ENCODE results near the gene IL1F10. TPM values are rescaled to one million over a fixed set of nuclear protein-coding genes. Genes with fewer than 3 reads are reported as not detected.

The IL1F10 gene
- total RNA-seq, 1 donor from 2014 or later = not detected

GRCh38 chr2:113036763-113037162 is 31.0 kb upstream of the IL1F10 start:
- no peak overlapping the region for H3K27ac Mint-ChIP-seq (ENCODE audit: unreplicated experiment)

GRCh38 chr2:113038291-113038690 is 29.5 kb upstream of the IL1F10 start:
- no peaks in the 10 kb centered on the region for H3K36me3 ChIP-seq (ENCODE audit: insufficient read depth, low read length)
- no peak overlapping the region for H2AFZ ChIP-seq (ENCODE audit: low read depth, low read length)
- H3K9me3 ChIP-seq (ENCODE audit: insufficient read depth, low read depth, low read length) = no peaks in the 10 kb centered on the region
- no peak for TF ChIP-seq CTCF (IDR thresholded peaks at IDR 0.05; ENCODE audit: insufficient read depth, low read depth, low read length)
- no peak for TF ChIP-seq EZH2 (IDR thresholded peaks at IDR 0.05; ENCODE audit: insufficient read depth, low read length)
- H3K4me1 ChIP-seq (ENCODE audit: insufficient read depth, low read length) = no peaks in the 10 kb centered on the region
- Mint-ChIP-seq H3K4me1 (ENCODE audit: low read depth, unreplicated experiment) (no peaks in the 10 kb centered on the region), H3K9me3 (ENCODE audit: unreplicated experiment) (peaks cover 2% of the 10 kb centered on the region), H3K4me3 (ENCODE audit: unreplicated experiment) (no peak overlapping the region), H3K36me3 (ENCODE audit: low read depth, unreplicated experiment) (no peaks in the 10 kb centered on the region), H3K27me3 (ENCODE audit: low read depth, unreplicated experiment) (peaks cover 17% of the 10 kb centered on the region), H3K27ac (ENCODE audit: unreplicated experiment) (no peak overlapping the region)
- no peak for FAIRE-seq
- H3K27me3 ChIP-seq (ENCODE audit: insufficient read depth, low read length) = peaks cover 20% of the 10 kb centered on the region
- H3K27ac ChIP-seq (ENCODE audit: low read depth, low read length) = no peak overlapping the region
- H3K9ac ChIP-seq (ENCODE audit: low read length) = no peak overlapping the region
- no peak for DNase-seq (ENCODE audit: low read depth)
- H3K79me2 ChIP-seq (ENCODE audit: insufficient read depth, low read length) = no peaks in the 10 kb centered on the region
- no peak overlapping the region for H3K4me2 ChIP-seq (ENCODE audit: low read length)
- H4K20me1 ChIP-seq (ENCODE audit: insufficient read depth, low read length) = no peaks in the 10 kb centered on the region
- no peak overlapping the region for H3K4me3 ChIP-seq (ENCODE audit: insufficient read depth, low read depth, low read length)

More at GRCh38 chr2:113036763-113037162, 31.0 kb upstream of the IL1F10 start:
- no peak overlapping the region for H3K27ac ChIP-seq (ENCODE audit: low read depth, low read length)
- no peaks in the 10 kb centered on the region for H4K20me1 ChIP-seq (ENCODE audit: insufficient read depth, low read length)
- no peak overlapping the region for H3K9ac ChIP-seq (ENCODE audit: low read length)
- peaks cover 28% of the 10 kb centered on the region for H3K27me3 ChIP-seq (ENCODE audit: insufficient read depth, low read length)
- H2AFZ ChIP-seq (ENCODE audit: low read depth, low read length) = no peak overlapping the region
- H3K4me2 ChIP-seq (ENCODE audit: low read length) = no peak overlapping the region
- no peaks in the 10 kb centered on the region for H3K9me3 ChIP-seq (ENCODE audit: insufficient read depth, low read depth, low read length)
- H3K4me1 Mint-ChIP-seq (ENCODE audit: low read depth, unreplicated experiment) = no peaks in the 10 kb centered on the region
- FAIRE-seq = no peak
- H3K4me3 ChIP-seq (ENCODE audit: insufficient read depth, low read depth, low read length) = no peak overlapping the region
- DNase-seq (ENCODE audit: low read depth) = no peak
- H3K27me3 Mint-ChIP-seq (ENCODE audit: low read depth, unreplicated experiment) = peaks cover 24% of the 10 kb centered on the region
- H3K4me3 Mint-ChIP-seq (ENCODE audit: unreplicated experiment) = no peak overlapping the region
- H3K9me3 Mint-ChIP-seq (ENCODE audit: unreplicated experiment) = peaks cover 2% of the 10 kb centered on the region
- no peaks in the 10 kb centered on the region for H3K36me3 ChIP-seq (ENCODE audit: insufficient read depth, low read length)
- TF ChIP-seq EZH2 (IDR thresholded peaks at IDR 0.05; ENCODE audit: insufficient read depth, low read length) (no peak), CTCF (IDR thresholded peaks at IDR 0.05; ENCODE audit: insufficient read depth, low read depth, low read length) (no peak)
- no peaks in the 10 kb centered on the region for H3K36me3 Mint-ChIP-seq (ENCODE audit: low read depth, unreplicated experiment)
- H3K4me1 ChIP-seq (ENCODE audit: insufficient read depth, low read length) = no peaks in the 10 kb centered on the region
- no peaks in the 10 kb centered on the region for H3K79me2 ChIP-seq (ENCODE audit: insufficient read depth, low read length)

- Histone ChIP-seq H3K4me1 (ENCODE audit: insufficient read depth, low read length) (no peaks in the 10 kb centered on the region), H3K9ac (ENCODE audit: low read length) (no peak overlapping the region), H2AFZ (ENCODE audit: low read depth, low read length) (no peak overlapping the region), H3K4me3 (ENCODE audit: insufficient read depth, low read depth, low read length) (no peak overlapping the region), H4K20me1 (ENCODE audit: insufficient read depth, low read length) (no peaks in the 10 kb centered on the region), H3K36me3 (ENCODE audit: insufficient read depth, low read length) (no peaks in the 10 kb centered on the region), H3K9me3 (ENCODE audit: insufficient read depth, low read depth, low read length) (no peaks in the 10 kb centered on the region), H3K27me3 (ENCODE audit: insufficient read depth, low read length) (peaks cover 17% of the 10 kb centered on the region), H3K79me2 (ENCODE audit: insufficient read depth, low read length) (no peaks in the 10 kb centered on the region), H3K27ac (ENCODE audit: low read depth, low read length) (no peak overlapping the region), H3K4me2 (ENCODE audit: low read length) (no peak overlapping the region)
- TF ChIP-seq CTCF (IDR thresholded peaks at IDR 0.05; ENCODE audit: insufficient read depth, low read depth, low read length) (no peak), EZH2 (IDR thresholded peaks at IDR 0.05; ENCODE audit: insufficient read depth, low read length) (no peak)
- Mint-ChIP-seq H3K9me3 (ENCODE audit: unreplicated experiment) (peaks cover 2% of the 10 kb centered on the region), H3K27ac (ENCODE audit: unreplicated experiment) (no peak overlapping the region), H3K27me3 (ENCODE audit: low read depth, unreplicated experiment) (peaks cover 13% of the 10 kb centered on the region), H3K36me3 (ENCODE audit: low read depth, unreplicated experiment) (no peaks in the 10 kb centered on the region), H3K4me1 (ENCODE audit: low read depth, unreplicated experiment) (no peaks in the 10 kb centered on the region), H3K4me3 (ENCODE audit: unreplicated experiment) (no peak overlapping the region)
- no peak for DNase-seq (ENCODE audit: low read depth)
- FAIRE-seq = no peak
Observed at GRCh38 chr2:113039158-113039557, 28.6 kb upstream of the IL1F10 start.
